GM19397 (cell line): ENCODE data around the gene PLPP3.
"Not testable (repeated sequence)": the region's sequence is repeated elsewhere in the genome, so short reads cannot be mapped to it uniquely, and the experiment has no call there.

Experiments used
- ATAC-seq: cut with Tn5 transposase; IDR thresholded peaks from one replicate; pipeline ENCODE4 v1.9.1; 2021; ENCODE audit warnings: mild to moderate bottlenecking, moderate library complexity; ENCODE audit not compliant: unreplicated experiment

Gene PLPP3

GRCh38 chr1:56578963-56579875, at the start of gene PLPP3:
TSS of gene PLPP3 (minus strand) at chr1:56579563. CDS start at chr1:56579016, 547 bp downstream.
- no peak for ATAC-seq

- ATAC-seq: no peak
Measured at GRCh38 chr1:56627636-56628039, 48.3 kb upstream of the PLPP3 start.

- ATAC-seq: no peak
Measured at GRCh38 chr1:56627019-56627635, 47.8 kb upstream of the PLPP3 start.

GRCh38 chr1:56626546-56626945, 47.2 kb upstream of the PLPP3 start:
- no peak for ATAC-seq

GRCh38 chr1:56625819-56626440, 46.6 kb upstream of the PLPP3 start:
- ATAC-seq: no peak

- no peak for ATAC-seq
Measured at GRCh38 chr1:56617141-56617540, 37.8 kb upstream of the PLPP3 start.

GRCh38 chr1:56610770-56611169, 31.4 kb upstream of the PLPP3 start:
- ATAC-seq: not testable (repeated sequence)

GRCh38 chr1:56610097-56610496, 30.7 kb upstream of the PLPP3 start:
- not testable (repeated sequence) for ATAC-seq

GRCh38 chr1:56595397-56596191, 16.2 kb upstream of the PLPP3 start:
- ATAC-seq: not testable (repeated sequence)

- no peak for ATAC-seq
Measured at GRCh38 chr1:56591909-56592308, 12.5 kb upstream of the PLPP3 start.

GRCh38 chr1:56590520-56591011, 11.2 kb upstream of the PLPP3 start:
- no peak for ATAC-seq

GRCh38 chr1:56589369-56589768, 10.0 kb upstream of the PLPP3 start:
- no peak for ATAC-seq

GRCh38 chr1:56586502-56586901, 7.1 kb upstream of the PLPP3 start:
- no peak for ATAC-seq

GRCh38 chr1:56585985-56586384, 6.6 kb upstream of the PLPP3 start:
- ATAC-seq: no peak

- ATAC-seq: no peak
Measured at GRCh38 chr1:56584910-56585528, 5.7 kb upstream of the PLPP3 start.

- no peak for ATAC-seq
Measured at GRCh38 chr1:56583957-56584468, 4.7 kb upstream of the PLPP3 start.

GRCh38 chr1:56580771-56581170, 1.4 kb upstream of the PLPP3 start:
- ATAC-seq: no peak

- ATAC-seq: no peak
Measured at GRCh38 chr1:56578138-56578962, 1.0 kb downstream of the PLPP3 start.
